ENCODE data around the gene MZF1. TPM values are rescaled to one million over a fixed set of nuclear protein-coding genes. Genes with fewer than 3 reads are reported as not detected.
A peak's percentile ranks its signal among the peaks of the same experiment; 100 is the strongest.

MZF1 gene
- total RNA-seq, 1 donor from 2014 or later = 17.4 TPM

DNA sequence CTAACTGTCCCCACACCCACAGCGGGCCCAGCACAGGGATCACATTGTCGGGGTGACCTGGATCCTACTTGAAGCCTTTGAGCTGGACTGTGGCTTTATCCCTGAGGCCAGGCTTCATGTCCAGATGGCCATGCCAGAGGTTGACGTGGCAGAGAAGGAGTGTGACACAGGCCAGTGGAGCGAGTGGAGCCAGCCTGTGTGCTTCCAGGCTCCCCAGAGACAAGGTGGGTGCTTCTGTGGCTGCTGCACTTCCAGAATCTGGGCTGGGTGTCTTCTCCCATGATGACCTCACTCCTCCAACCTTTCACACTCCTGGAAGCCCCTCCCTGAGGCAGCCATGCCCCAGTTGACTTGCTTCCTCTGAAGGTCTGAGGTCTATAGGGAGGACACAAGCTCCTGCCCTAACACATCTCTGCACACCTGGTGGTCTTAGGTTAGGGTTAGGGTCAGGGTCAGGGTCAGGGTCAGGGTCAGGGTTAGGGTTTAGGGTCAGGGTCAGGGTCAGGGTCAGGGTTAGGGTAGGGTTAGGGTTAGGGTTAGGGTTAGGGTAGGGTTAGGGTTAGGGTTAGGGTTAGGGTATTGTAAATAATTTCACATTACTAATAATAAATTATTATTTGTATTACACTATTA is 13.1 kb upstream of the MZF1 start:
- peak overlapping the region; percentile 26 for H3K27ac Mint-ChIP-seq (ENCODE audit: unreplicated experiment)
- peak overlapping the region; percentile 12 for H3K27ac ChIP-seq (ENCODE audit: low read depth, low read length)

DNA sequence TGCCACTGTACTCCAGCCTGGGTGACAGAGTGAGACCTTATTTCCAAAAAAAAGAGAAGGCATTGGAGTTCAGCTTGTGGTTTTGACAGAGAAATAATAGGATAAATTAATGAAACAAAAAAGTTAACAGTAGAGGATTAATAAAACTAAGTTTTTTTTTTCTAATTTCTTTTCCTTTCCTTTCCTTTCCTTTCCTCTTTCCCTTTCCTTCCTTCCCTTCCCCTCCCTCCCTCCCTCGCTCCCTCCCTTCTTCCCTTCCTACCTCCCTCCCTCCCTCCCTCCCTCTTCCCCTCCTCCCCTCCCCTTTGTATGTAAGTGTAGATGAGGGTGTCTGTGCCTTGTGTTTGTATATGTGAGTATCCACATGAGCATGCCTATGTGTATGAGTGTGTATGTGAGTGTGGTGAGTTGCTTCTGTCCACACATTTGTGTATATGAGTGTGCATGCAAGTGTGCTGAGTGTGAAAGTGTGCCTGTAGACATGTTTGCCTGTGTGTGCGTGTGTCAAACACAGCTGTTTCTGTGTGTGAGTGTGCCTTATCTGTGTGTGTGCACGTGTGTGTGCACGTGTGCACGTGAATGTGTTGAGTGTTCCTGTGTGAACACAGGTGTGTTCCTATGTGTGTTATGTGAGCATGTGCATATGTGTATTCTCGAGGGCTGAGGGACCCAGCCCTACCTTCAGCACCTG is 12.5 kb upstream of the MZF1 start:
- Histone ChIP-seq H3K79me2 (ENCODE audit: insufficient read depth, low read length) (peaks cover 24% of the 10 kb centered on the region), H3K27me3 (ENCODE audit: insufficient read depth, low read length) (no peaks in the 10 kb centered on the region), H3K4me1 (ENCODE audit: insufficient read depth, low read length) (no peaks in the 10 kb centered on the region), H3K9me3 (ENCODE audit: insufficient read depth, low read depth, low read length) (no peaks in the 10 kb centered on the region), H2AFZ (ENCODE audit: low read depth, low read length) (no peak overlapping the region), H3K9ac (ENCODE audit: low read length) (no peak overlapping the region), H3K36me3 (ENCODE audit: insufficient read depth, low read length) (peaks cover 4% of the 10 kb centered on the region), H4K20me1 (ENCODE audit: insufficient read depth, low read length) (peaks cover 14% of the 10 kb centered on the region), H3K27ac (ENCODE audit: low read depth, low read length) (peak overlapping the region; percentile 12), H3K4me3 (ENCODE audit: insufficient read depth, low read depth, low read length) (no peak overlapping the region), H3K4me2 (ENCODE audit: low read length) (no peak overlapping the region)
- no peaks in the 10 kb centered on the region for H3K27me3 Mint-ChIP-seq (ENCODE audit: low read depth, unreplicated experiment)
- no peak overlapping the region for H3K4me3 Mint-ChIP-seq (ENCODE audit: unreplicated experiment)
- peaks cover 10% of the 10 kb centered on the region for H3K36me3 Mint-ChIP-seq (ENCODE audit: low read depth, unreplicated experiment)
- no peak for DNase-seq (ENCODE audit: low read depth)
- H3K4me1 Mint-ChIP-seq (ENCODE audit: low read depth, unreplicated experiment) = peaks cover 14% of the 10 kb centered on the region
- H3K27ac Mint-ChIP-seq (ENCODE audit: unreplicated experiment) = no peak overlapping the region
- no peaks in the 10 kb centered on the region for H3K9me3 Mint-ChIP-seq (ENCODE audit: unreplicated experiment)
- TF ChIP-seq, protein P1, sequence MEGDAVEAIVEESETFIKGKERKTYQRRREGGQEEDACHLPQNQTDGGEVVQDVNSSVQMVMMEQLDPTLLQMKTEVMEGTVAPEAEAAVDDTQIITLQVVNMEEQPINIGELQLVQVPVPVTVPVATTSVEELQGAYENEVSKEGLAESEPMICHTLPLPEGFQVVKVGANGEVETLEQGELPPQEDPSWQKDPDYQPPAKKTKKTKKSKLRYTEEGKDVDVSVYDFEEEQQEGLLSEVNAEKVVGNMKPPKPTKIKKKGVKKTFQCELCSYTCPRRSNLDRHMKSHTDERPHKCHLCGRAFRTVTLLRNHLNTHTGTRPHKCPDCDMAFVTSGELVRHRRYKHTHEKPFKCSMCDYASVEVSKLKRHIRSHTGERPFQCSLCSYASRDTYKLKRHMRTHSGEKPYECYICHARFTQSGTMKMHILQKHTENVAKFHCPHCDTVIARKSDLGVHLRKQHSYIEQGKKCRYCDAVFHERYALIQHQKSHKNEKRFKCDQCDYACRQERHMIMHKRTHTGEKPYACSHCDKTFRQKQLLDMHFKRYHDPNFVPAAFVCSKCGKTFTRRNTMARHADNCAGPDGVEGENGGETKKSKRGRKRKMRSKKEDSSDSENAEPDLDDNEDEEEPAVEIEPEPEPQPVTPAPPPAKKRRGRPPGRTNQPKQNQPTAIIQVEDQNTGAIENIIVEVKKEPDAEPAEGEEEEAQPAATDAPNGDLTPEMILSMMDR (IDR thresholded peaks at IDR 0.05; ENCODE audit: insufficient read depth, low read depth, low read length) = no peak
- no peak for TF ChIP-seq EZH2 (IDR thresholded peaks at IDR 0.05; ENCODE audit: insufficient read depth, low read length)
- no peak for FAIRE-seq

More for the DNA sequence above, 13.1 kb upstream of the MZF1 start:
- Mint-ChIP-seq H3K27me3 (ENCODE audit: low read depth, unreplicated experiment) (no peaks in the 10 kb centered on the region), H3K4me3 (ENCODE audit: unreplicated experiment) (no peak overlapping the region), H3K36me3 (ENCODE audit: low read depth, unreplicated experiment) (peaks cover 6% of the 10 kb centered on the region), H3K9me3 (ENCODE audit: unreplicated experiment) (no peaks in the 10 kb centered on the region), H3K4me1 (ENCODE audit: low read depth, unreplicated experiment) (peaks cover 14% of the 10 kb centered on the region)
- Histone ChIP-seq H3K27me3 (ENCODE audit: insufficient read depth, low read length) (no peaks in the 10 kb centered on the region), H3K4me1 (ENCODE audit: insufficient read depth, low read length) (no peaks in the 10 kb centered on the region), H4K20me1 (ENCODE audit: insufficient read depth, low read length) (peaks cover 14% of the 10 kb centered on the region), H2AFZ (ENCODE audit: low read depth, low read length) (no peak overlapping the region), H3K4me3 (ENCODE audit: insufficient read depth, low read depth, low read length) (no peak overlapping the region), H3K36me3 (ENCODE audit: insufficient read depth, low read length) (peaks cover 4% of the 10 kb centered on the region), H3K9me3 (ENCODE audit: insufficient read depth, low read depth, low read length) (no peaks in the 10 kb centered on the region), H3K79me2 (ENCODE audit: insufficient read depth, low read length) (peaks cover 21% of the 10 kb centered on the region), H3K4me2 (ENCODE audit: low read length) (no peak overlapping the region), H3K9ac (ENCODE audit: low read length) (no peak overlapping the region)
- TF ChIP-seq, protein P1 (IDR thresholded peaks at IDR 0.05; ENCODE audit: insufficient read depth, low read depth, low read length) = no peak
- no peak for TF ChIP-seq EZH2 (IDR thresholded peaks at IDR 0.05; ENCODE audit: insufficient read depth, low read length)
- DNase-seq (ENCODE audit: low read depth) = no peak
- no peak for FAIRE-seq
